HCT116 (cell line): ENCODE data around the gene ACE. TPM values are rescaled to one million over a fixed set of nuclear protein-coding genes. Genes with fewer than 3 reads are reported as not detected.
A peak's percentile ranks its signal among the peaks of the same experiment; 100 is the strongest.

Source experiments
- ATAC-seq: fragments of 200-7000 bp; cut with Tn5 transposase; 2 replicates; pipeline ENCODE4 v1.9.1; 2020; ENCODE audit warnings: mild to moderate bottlenecking, moderate library complexity
- BruUV-seq: library from RNA; stranded (reverse); fragments of 400-500 nt; replicated peaks from 2 replicates; lab custom pipeline; 2021; lab: Mats Ljungman, UMichigan
- CTCF ChIA-PET: fragments of 300-600 bp; sonication (Branson Sonifier 250); formaldehyde crosslinking; loops from one replicate; lab custom pipeline; 2021; ENCODE audit warnings: antibody characterized with exemption; lab: Charles Lee
- POLR2A ChIA-PET: fragments of 300-600, 350-600 bp; sonication (Branson Sonifier 250); formaldehyde crosslinking; loops from one replicate; lab custom pipeline; 2021; ENCODE audit warnings: antibody characterized with exemption; lab: Charles Lee
- RAD21 ChIA-PET, 2 experiments: fragments of 300-600 bp; sonication (Branson Sonifier 250); formaldehyde crosslinking; loops; one replicate each; lab custom pipeline; 2023; ENCODE audit warnings: low total read pairs in 2 of 2; ENCODE audit not compliant: uncharacterized antibody in 2 of 2, unreplicated experiment in 2 of 2, low non-redundant PET in 1 of 2; lab: Charles Lee
- DNase-seq: peaks from one replicate; pipeline ENCODE4 v3.0.0-alpha.2; 2010; ENCODE audit warnings: low read depth, low spot score
- H2AFZ ChIP-seq: fragments of 200-600 bp; shearing (Covaris generic), sonication (generic); 2 replicates; pipeline ENCODE4 v1.6.1; 2017; ENCODE audit warnings: low read depth, mixed run types, mixed read lengths, antibody characterized with exemption, low read length; ENCODE audit not compliant: poor library complexity, severe bottlenecking
- H3K27ac ChIP-seq: 2 replicates; pipeline ENCODE4 v1.5.1; 2012; ENCODE audit warnings: low read depth, low read length
- H3K27me3 ChIP-seq: fragments of 200-600 bp; sonication (generic); 2 replicates; pipeline ENCODE4 v1.6.1; 2016; ENCODE audit warnings: mixed run types, low read length, mixed read lengths; ENCODE audit not compliant: insufficient read depth
- H3K36me3 ChIP-seq, 2 experiments: fragments of 200-500 bp in 1 of 2; fragments of 200-600 bp in 1 of 2; sonication (Bioruptor generic) in 1 of 2; sonication (generic) in 1 of 2; 2 replicates each; pipeline versions ENCODE4 v1.5.1 to v1.6.1; 2014 to 2016; ENCODE audit warnings: low read length in 2 of 2, inconsistent platforms in 1 of 2, mixed read lengths in 1 of 2, mixed run types in 1 of 2; ENCODE audit not compliant: insufficient read depth in 2 of 2, control insufficient read depth in 1 of 2
- H3K4me1 ChIP-seq, 2 experiments: fragments of 200-600 bp in 1 of 2; sonication (generic) in 1 of 2; 2 replicates each; pipeline versions ENCODE4 v1.5.1 to v1.6.1; 2012 to 2017; ENCODE audit warnings: low read length in 2 of 2, inconsistent platforms in 1 of 2, mild to moderate bottlenecking in 1 of 2, mixed read lengths in 1 of 2, mixed run types in 1 of 2, moderate library complexity in 1 of 2; ENCODE audit not compliant: insufficient read depth in 2 of 2, control insufficient read depth in 1 of 2
- H3K4me2 ChIP-seq: fragments of 200-600 bp; sonication (generic); 2 replicates; pipeline ENCODE4 v1.6.1; 2017; ENCODE audit warnings: mixed run types, low read length, mixed read lengths
- H3K4me3 ChIP-seq, 2 experiments: fragments of 200-600 bp in 1 of 2; sonication (generic) in 1 of 2; replicated peaks in 1 of 2; 2 replicates each; pipeline ENCODE4 v1.5.1; 2011 to 2016; ENCODE audit warnings: low read length in 2 of 2, control low read depth in 1 of 2, low read depth in 1 of 2, mild to moderate bottlenecking in 1 of 2, mixed read lengths in 1 of 2, mixed run types in 1 of 2
- H3K79me2 ChIP-seq: fragments of 200-600 bp; sonication (generic); 2 replicates; pipeline ENCODE4 v1.6.1; 2017; ENCODE audit warnings: mild to moderate bottlenecking, mixed run types, low read length, moderate library complexity, mixed read lengths; ENCODE audit not compliant: insufficient read depth
- H3K9ac ChIP-seq: fragments of 200-600 bp; sonication (generic); 2 replicates; pipeline ENCODE4 v1.6.1; 2016; ENCODE audit warnings: low read length, mixed read lengths
- H3K9me2 ChIP-seq: fragments of 200-600 bp; sonication (generic), shearing (Covaris generic); 2 replicates; pipeline ENCODE4 v1.6.1; 2017; ENCODE audit warnings: mixed run types, mild to moderate bottlenecking, moderate library complexity; ENCODE audit not compliant: insufficient read depth
- H3K9me3 ChIP-seq, 2 experiments: fragments of 200-500 bp in 1 of 2; fragments of 200-600 bp in 1 of 2; sonication (Bioruptor generic) in 1 of 2; sonication (generic) in 1 of 2; 2 replicates each; pipeline ENCODE4 v1.6.1; 2014 to 2017; ENCODE audit warnings: low read length in 2 of 2, mixed read lengths in 2 of 2, inconsistent platforms in 1 of 2, low read depth in 1 of 2, mild to moderate bottlenecking in 1 of 2, mixed run types in 1 of 2, moderate library complexity in 1 of 2; ENCODE audit not compliant: control insufficient read depth in 1 of 2, insufficient read depth in 1 of 2
- H4K20me1 ChIP-seq: fragments of 200-600 bp; sonication (generic), shearing (Covaris generic); 2 replicates; pipeline ENCODE4 v1.6.1; 2017; ENCODE audit warnings: mixed run types, mild to moderate bottlenecking, moderate library complexity; ENCODE audit not compliant: insufficient read depth
- CBX3 ChIP-seq: IDR thresholded peaks from 2 replicates; pipeline ENCODE4 v1.6.1; 2012; ENCODE audit warnings: low read depth
- CEBPB ChIP-seq: IDR thresholded peaks from 2 replicates; pipeline ENCODE4 v1.6.1; 2012; ENCODE audit warnings: low read depth
- ELF1 ChIP-seq: IDR thresholded peaks from 2 replicates; pipeline ENCODE4 v1.6.1; 2012; ENCODE audit warnings: low read depth, borderline replicate concordance
- EZH2 ChIP-seq: fragments of 200-600 bp; sonication (generic); IDR thresholded peaks from 2 replicates; pipeline ENCODE4 v1.6.1; 2017; ENCODE audit warnings: antibody characterized with exemption, mixed run types
- FOSL1 ChIP-seq: IDR thresholded peaks from 2 replicates; pipeline ENCODE4 v1.6.1; 2012; ENCODE audit warnings: low read depth
- POLR2AphosphoS5 ChIP-seq: IDR thresholded peaks from 2 replicates; pipeline ENCODE4 v1.6.1; 2011; ENCODE audit warnings: mild to moderate bottlenecking, low read depth, low read length, moderate library complexity
- RAD21 ChIP-seq: IDR thresholded peaks from 2 replicates; pipeline ENCODE4 v1.6.1; 2012; ENCODE audit warnings: low read depth, mild to moderate bottlenecking
- REST ChIP-seq: IDR thresholded peaks from 2 replicates; pipeline ENCODE4 v1.6.1; 2012; ENCODE audit warnings: low read depth
- SIN3A ChIP-seq: IDR thresholded peaks from 2 replicates; pipeline ENCODE4 v1.6.1; 2012; ENCODE audit warnings: low read depth
- SP1 ChIP-seq: IDR thresholded peaks from 2 replicates; pipeline ENCODE4 v1.6.1; 2012; ENCODE audit warnings: low read depth
- SRF ChIP-seq: IDR thresholded peaks from 2 replicates; pipeline ENCODE4 v1.6.1; 2012; ENCODE audit warnings: low read depth
- YY1 ChIP-seq: IDR thresholded peaks from 2 replicates; pipeline ENCODE4 v1.6.1; 2011; ENCODE audit warnings: low read length, low read depth, moderate library complexity, mild to moderate bottlenecking; ENCODE audit not compliant: insufficient replicate concordance; ENCODE audit errors: extremely low read depth
- ZNF274 ChIP-seq: fragments of 200-500 bp; sonication (Bioruptor generic); IDR thresholded peaks from 2 replicates; pipeline ENCODE4 v1.6.1; 2014; ENCODE audit warnings: mild to moderate bottlenecking, low read depth, low read length, inconsistent platforms
- intact Hi-C: fragments of 100-400 bp; cut with micrococcal nuclease; formaldehyde crosslinking; loops from 2 replicates; pipeline ENCODE4 v1.10.0; 2022
- total RNA-seq: library from RNA; stranded (reverse); gene quantifications from one replicate; pipeline ENCODE4 v1.2.1, GENCODE V29; 2021; ENCODE audit not compliant: unreplicated experiment
- TF ChIP-seq, protein P1 (sequence below): IDR thresholded peaks from 2 replicates; pipeline ENCODE4 v1.6.1; 2012
- TF ChIP-seq, protein P2 (sequence below): IDR thresholded peaks from 2 replicates; pipeline ENCODE4 v1.6.1; 2012

ACE gene
- total RNA-seq, 1 experiment from 2014 or later, result 7.7 TPM

DNA sequence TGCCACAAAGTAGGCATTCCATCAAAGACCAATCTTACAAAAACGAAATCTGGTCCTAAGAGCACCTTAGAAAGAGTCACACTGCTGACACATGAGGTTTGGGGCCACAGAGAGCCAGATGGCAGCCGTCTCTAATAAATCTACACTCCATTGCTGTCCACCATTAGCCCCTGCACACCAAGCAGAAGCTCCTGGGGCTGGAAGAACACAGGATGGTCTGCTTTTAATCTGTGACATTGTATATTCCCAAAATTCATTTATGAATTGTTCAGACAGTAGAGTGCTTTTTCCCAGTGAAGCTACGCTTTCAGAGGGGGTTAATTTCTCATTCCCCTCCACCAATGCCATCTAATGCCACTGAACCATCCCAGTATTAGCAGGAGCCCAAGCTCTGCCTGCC, 32.4 kb upstream of the ACE start:
- Histone ChIP-seq H3K9ac (peak overlapping the region; percentile 87), H3K27me3 (no peaks in the 10 kb centered on the region), H3K27ac (no peak overlapping the region), H3K79me2 (peaks cover 58% of the 10 kb centered on the region), H3K36me3 (no peaks in the 10 kb centered on the region), H3K4me1 (peaks cover 15 to 28% of the 10 kb centered on the region in 2 experiments), H2AFZ (no peak overlapping the region), H3K9me2 (no peaks in the 10 kb centered on the region), H4K20me1 (no peaks in the 10 kb centered on the region), H3K9me3 (no peaks in the 10 kb centered on the region), H3K4me2 (peak overlapping the region; percentile 98), H3K4me3 (0 out of 4 replicates have a peak overlapping the region, but pooled peaks of 1 of the 2 experiments have one; percentile 86)
- no TSS peak for BruUV-seq
- DNase-seq, result no peak
- ChIA-PET CTCF (interaction anchor here (1.2 to 3.4 kb wide), 6 partner anchors 9 to 168 kb away, joined by 5 to 43 read pairs (median 10); partner anchors contain the start of gene ACE), RAD21 (interaction anchor here (1.1 to 2.8 kb wide), 2 partner anchors 34 to 168 kb away, joined by 4 to 12 read pairs; no protein-coding TSS in a partner anchor), POLR2A (interaction anchor here (0.7 to 4.8 kb wide), 4 partner anchors 10 to 177 kb away, joined by 3 to 23 read pairs (median 4); partner anchors contain the start of gene MAP3K3)
- intact Hi-C loops, result no loop called here
- no peak for ATAC-seq
- TF ChIP-seq SIN3A, result no peak
- no peak for TF ChIP-seq ELF1
- no peak for TF ChIP-seq RAD21
- no peak for TF ChIP-seq POLR2AphosphoS5
- TF ChIP-seq ZNF274, result no peak
- no peak for TF ChIP-seq SRF
- TF ChIP-seq EZH2, result no peak
- TF ChIP-seq CEBPB, result no peak
- no peak for TF ChIP-seq CBX3
- TF ChIP-seq, protein P1, sequence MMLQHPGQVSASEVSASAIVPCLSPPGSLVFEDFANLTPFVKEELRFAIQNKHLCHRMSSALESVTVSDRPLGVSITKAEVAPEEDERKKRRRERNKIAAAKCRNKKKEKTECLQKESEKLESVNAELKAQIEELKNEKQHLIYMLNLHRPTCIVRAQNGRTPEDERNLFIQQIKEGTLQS, result no peak
- TF ChIP-seq, protein P2, sequence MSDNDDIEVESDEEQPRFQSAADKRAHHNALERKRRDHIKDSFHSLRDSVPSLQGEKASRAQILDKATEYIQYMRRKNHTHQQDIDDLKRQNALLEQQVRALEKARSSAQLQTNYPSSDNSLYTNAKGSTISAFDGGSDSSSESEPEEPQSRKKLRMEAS, result no peak
- TF ChIP-seq SP1, result no peak
- no peak for TF ChIP-seq REST
- no peak for TF ChIP-seq YY1
- no peak for TF ChIP-seq FOSL1
- TF ChIP-seq, all 23 proteins: peak for 0
